Osteocyte (in vitro differentiated cells): ENCODE measurements around the gene DOCK8. TPM values are rescaled to one million over a fixed set of nuclear protein-coding genes. Genes with fewer than 3 reads are reported as not detected.

ENCODE experiments used
- DNase-seq: peaks from one replicate; pipeline ENCODE4 v3.0.0; 2021; ENCODE audit warnings: mixed read lengths; ENCODE audit not compliant: unreplicated experiment; ENCODE audit errors: extremely low spot score
- H3K27ac Mint-ChIP-seq: one replicate; pipeline ENCODE4 v1.8.0; 2021; ENCODE audit warnings: mild to moderate bottlenecking, mixed read lengths; ENCODE audit not compliant: unreplicated experiment
- H3K27me3 Mint-ChIP-seq: one replicate; pipeline ENCODE4 v1.8.0; 2021; ENCODE audit warnings: mixed read lengths; ENCODE audit not compliant: unreplicated experiment
- H3K36me3 Mint-ChIP-seq: one replicate; pipeline ENCODE4 v1.8.0; 2021; ENCODE audit warnings: mixed read lengths; ENCODE audit not compliant: unreplicated experiment
- H3K4me1 Mint-ChIP-seq: one replicate; pipeline ENCODE4 v1.8.0; 2021; ENCODE audit warnings: mixed read lengths; ENCODE audit not compliant: unreplicated experiment
- H3K4me3 Mint-ChIP-seq: one replicate; pipeline ENCODE4 v1.8.0; 2021; ENCODE audit warnings: mild to moderate bottlenecking, moderate library complexity, mixed read lengths; ENCODE audit not compliant: unreplicated experiment
- H3K9me3 Mint-ChIP-seq: one replicate; pipeline ENCODE4 v1.8.0; 2021; ENCODE audit warnings: mixed read lengths; ENCODE audit not compliant: unreplicated experiment
- total RNA-seq: library from RNA; stranded (reverse); gene quantifications from 2 replicates; pipeline ENCODE4 v1.2.1, GENCODE V29; 2021
- TF ChIP-seq, protein P1 (sequence below): fragments of 200-600 bp; sonication (generic); IDR thresholded peaks from 2 replicates; pipeline ENCODE4 v1.5.0; 2021; ENCODE audit warnings: antibody characterized with exemption, mild to moderate bottlenecking, moderate library complexity

DOCK8 gene
- total RNA-seq, 1 donor from 2014 or later: not detected

DNA sequence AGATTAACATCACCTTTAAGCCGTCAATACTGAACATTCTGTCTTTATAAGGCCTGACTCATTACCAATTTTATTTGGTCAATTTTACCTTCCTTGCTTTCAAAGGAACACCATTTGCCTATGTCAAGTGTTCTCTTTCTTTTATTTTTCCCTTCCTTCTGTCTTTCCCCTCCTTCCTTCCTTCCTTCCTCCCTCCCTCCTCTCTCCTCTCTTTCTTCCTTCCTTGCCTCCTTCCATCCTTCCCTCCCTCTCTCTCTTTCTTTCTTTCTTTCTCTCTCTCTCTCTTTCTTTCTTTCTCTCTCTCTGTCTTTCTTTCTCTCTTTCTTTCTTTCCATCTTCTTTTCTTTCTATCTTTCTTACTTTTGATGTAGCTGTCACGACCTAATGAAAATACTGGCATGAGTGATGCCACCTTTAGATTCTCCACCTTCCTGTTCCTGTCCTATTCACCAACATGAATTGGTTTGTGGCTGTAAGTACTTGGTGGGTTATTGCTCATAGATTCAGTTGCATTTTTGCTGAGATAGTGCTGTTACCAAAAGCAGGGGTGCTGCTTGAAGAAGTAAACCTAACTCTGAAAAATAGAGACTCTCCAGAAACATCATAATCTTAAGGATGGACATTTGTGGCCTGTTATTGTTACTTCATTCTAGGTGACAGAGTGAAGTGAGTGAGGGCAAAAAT lies 33.8 kb downstream of the DOCK8 start:
- no peaks in the 10 kb centered on the region for H3K4me1 Mint-ChIP-seq
- H3K4me3 Mint-ChIP-seq: no peak overlapping the region
- no peaks in the 10 kb centered on the region for H3K27me3 Mint-ChIP-seq
- no peaks in the 10 kb centered on the region for H3K9me3 Mint-ChIP-seq
- DNase-seq: no peak
- no peak overlapping the region for H3K27ac Mint-ChIP-seq
- TF ChIP-seq, protein P1, sequence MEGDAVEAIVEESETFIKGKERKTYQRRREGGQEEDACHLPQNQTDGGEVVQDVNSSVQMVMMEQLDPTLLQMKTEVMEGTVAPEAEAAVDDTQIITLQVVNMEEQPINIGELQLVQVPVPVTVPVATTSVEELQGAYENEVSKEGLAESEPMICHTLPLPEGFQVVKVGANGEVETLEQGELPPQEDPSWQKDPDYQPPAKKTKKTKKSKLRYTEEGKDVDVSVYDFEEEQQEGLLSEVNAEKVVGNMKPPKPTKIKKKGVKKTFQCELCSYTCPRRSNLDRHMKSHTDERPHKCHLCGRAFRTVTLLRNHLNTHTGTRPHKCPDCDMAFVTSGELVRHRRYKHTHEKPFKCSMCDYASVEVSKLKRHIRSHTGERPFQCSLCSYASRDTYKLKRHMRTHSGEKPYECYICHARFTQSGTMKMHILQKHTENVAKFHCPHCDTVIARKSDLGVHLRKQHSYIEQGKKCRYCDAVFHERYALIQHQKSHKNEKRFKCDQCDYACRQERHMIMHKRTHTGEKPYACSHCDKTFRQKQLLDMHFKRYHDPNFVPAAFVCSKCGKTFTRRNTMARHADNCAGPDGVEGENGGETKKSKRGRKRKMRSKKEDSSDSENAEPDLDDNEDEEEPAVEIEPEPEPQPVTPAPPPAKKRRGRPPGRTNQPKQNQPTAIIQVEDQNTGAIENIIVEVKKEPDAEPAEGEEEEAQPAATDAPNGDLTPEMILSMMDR: no peak
- H3K36me3 Mint-ChIP-seq: no peaks in the 10 kb centered on the region

DNA sequence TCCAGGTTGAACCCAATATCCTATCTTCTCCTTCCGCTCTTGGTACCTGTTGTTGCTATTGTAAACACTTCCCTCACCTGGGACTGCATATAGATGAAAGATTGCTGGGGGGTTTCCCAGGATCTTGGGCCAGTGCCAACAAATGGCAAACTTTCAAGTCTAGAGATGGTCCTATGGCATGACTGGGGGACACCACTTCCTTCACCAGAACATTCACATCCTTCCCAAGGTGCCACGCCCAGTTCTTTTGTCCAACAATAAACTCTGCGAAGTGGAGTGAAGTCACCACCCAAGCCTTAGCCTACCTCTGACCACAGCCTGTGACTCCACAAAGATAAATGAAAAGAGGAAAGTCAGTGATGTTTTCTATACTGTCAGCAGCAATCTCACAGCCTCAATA lies 34.4 kb downstream of the DOCK8 start:
- Mint-ChIP-seq H3K9me3 (no peaks in the 10 kb centered on the region), H3K36me3 (no peaks in the 10 kb centered on the region), H3K4me3 (no peak overlapping the region), H3K27me3 (peaks cover 2% of the 10 kb centered on the region), H3K27ac (no peak overlapping the region), H3K4me1 (no peaks in the 10 kb centered on the region)
- TF ChIP-seq, protein P1: no peak
- no peak for DNase-seq

DNA sequence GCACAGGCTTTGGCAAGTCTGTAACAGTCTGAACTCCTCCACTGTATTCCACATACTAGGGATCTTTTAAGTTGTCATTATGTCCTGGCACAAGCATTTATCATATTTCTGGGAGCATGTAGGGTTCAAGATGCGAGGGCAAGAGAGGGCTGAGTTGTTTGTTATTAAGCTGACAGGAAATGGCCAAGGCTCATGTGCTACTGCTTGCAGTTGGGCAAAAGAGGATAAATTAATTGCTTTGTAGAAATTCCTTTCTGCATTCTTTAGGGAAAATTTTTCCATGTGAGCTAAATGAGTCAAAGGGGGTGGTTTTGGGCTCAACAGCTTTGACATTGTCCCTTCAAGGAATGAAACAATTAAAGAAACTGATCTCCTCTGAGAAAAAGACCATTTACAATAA lies 35.4 kb downstream of the DOCK8 start:
- no peak for DNase-seq
- TF ChIP-seq, protein P1: no peak
- no peaks in the 10 kb centered on the region for H3K9me3 Mint-ChIP-seq
- H3K36me3 Mint-ChIP-seq: no peaks in the 10 kb centered on the region
- no peak overlapping the region for H3K27ac Mint-ChIP-seq
- H3K4me3 Mint-ChIP-seq: no peak overlapping the region
- peaks cover 2% of the 10 kb centered on the region for H3K27me3 Mint-ChIP-seq
- no peaks in the 10 kb centered on the region for H3K4me1 Mint-ChIP-seq

DNA sequence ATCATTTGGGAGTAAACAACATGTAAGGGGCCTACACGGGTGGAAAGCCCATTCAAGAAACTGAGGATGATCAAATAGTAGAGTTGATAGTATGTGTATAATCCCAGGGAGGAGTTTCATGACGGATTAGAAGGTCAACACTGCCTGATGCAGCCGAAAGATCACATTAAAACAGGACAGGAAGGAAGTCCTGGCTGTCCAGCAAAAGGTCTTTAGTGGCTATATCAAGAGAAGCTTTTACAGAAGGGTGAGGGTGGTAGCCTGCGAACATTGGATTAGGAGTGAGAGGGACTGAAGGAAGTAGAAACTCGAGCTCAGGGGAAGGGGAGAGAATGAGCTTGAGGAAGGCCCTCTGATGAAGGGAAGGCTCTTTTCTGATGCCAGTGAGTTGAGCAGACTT lies 36.0 kb downstream of the DOCK8 start:
- Mint-ChIP-seq H3K27me3 (peaks cover 2% of the 10 kb centered on the region), H3K4me3 (no peak overlapping the region), H3K4me1 (no peaks in the 10 kb centered on the region), H3K36me3 (no peaks in the 10 kb centered on the region), H3K9me3 (no peaks in the 10 kb centered on the region), H3K27ac (no peak overlapping the region)
- DNase-seq: no peak
- TF ChIP-seq, protein P1: no peak

DNA sequence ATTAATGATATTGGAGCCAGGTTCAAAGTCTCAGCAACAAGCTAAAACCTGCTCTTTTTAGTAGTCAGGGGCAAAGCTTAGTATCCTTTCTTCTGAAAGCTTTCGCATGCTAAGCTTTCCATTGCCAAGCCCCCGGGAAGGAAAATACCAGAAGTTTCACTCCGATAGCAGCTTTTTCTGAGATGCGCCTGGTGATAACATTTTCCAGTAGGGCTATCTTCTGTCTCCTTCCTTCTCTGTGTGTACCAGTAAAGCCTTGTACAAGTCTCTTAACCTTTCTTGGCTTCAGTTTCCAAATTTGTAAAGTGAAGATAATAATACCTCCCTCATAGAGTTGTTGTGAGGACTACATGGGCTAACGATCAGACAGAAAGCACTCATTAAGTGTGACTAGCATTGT lies 36.7 kb downstream of the DOCK8 start:
- H3K4me1 Mint-ChIP-seq: no peaks in the 10 kb centered on the region
- peaks cover 2% of the 10 kb centered on the region for H3K27me3 Mint-ChIP-seq
- H3K9me3 Mint-ChIP-seq: no peaks in the 10 kb centered on the region
- no peak overlapping the region for H3K4me3 Mint-ChIP-seq
- DNase-seq: no peak
- TF ChIP-seq, protein P1: no peak
- no peak overlapping the region for H3K27ac Mint-ChIP-seq
- no peaks in the 10 kb centered on the region for H3K36me3 Mint-ChIP-seq
